Stimulated activated naive CD8-positive, alpha-beta T cell treated with anti-CD3 and anti-CD28 coated beads, Interleukin-15, amount 100 ng/mL, for 72 hours (primary cell): Measurements from ENCODE around the gene CATSPER2.
A peak's percentile ranks its signal among the peaks of the same experiment; 100 is the strongest.
"Not testable (repeated sequence)": the region's sequence is repeated elsewhere in the genome, so short reads cannot be mapped to it uniquely, and the experiment has no call there.

Experiments
- ATAC-seq: fragments of 150-1000 bp; cut with Tn5 transposase; 2 replicates; pipeline ENCODE4 v1.10.0; 2021; ENCODE audit warnings: mild to moderate bottlenecking, moderate library complexity
- DNase-seq, 2 donors: peaks; one replicate each; pipeline ENCODE4 v3.0.0; 2021 to 2022
- H3K27ac Mint-ChIP-seq, 2 donors: one replicate each; pipeline ENCODE4 v1.8.0; 2022; ENCODE audit warnings: mild to moderate bottlenecking in 2 of 2, mixed read lengths in 2 of 2, moderate library complexity in 2 of 2
- H3K27me3 Mint-ChIP-seq: one replicate; pipeline ENCODE4 v1.8.0; 2022; ENCODE audit warnings: mixed read lengths
- H3K4me1 Mint-ChIP-seq: one replicate; pipeline ENCODE4 v1.8.0; 2022; ENCODE audit warnings: mild to moderate bottlenecking, mixed read lengths
- H3K4me3 Mint-ChIP-seq, 2 donors: one replicate each; pipeline ENCODE4 v1.8.0; 2022; ENCODE audit warnings: mild to moderate bottlenecking in 2 of 2, mixed read lengths in 2 of 2, moderate library complexity in 1 of 2
- H3K9me3 Mint-ChIP-seq, 2 donors: one replicate each; pipeline ENCODE4 v1.8.0; 2022; ENCODE audit warnings: mixed read lengths in 2 of 2

Gene CATSPER2

GRCh38 chr15:43618700-43619099 is 29.9 kb downstream of the CATSPER2 start, which contains the start of gene STRC:
STRC (minus strand) TSS chr15:43618800; CDS start chr15:43618722, 78 bp downstream.
- H3K27ac Mint-ChIP-seq, H3K9me3 Mint-ChIP-seq, DNase-seq, H3K4me3 Mint-ChIP-seq, H3K4me1 Mint-ChIP-seq, ATAC-seq: not testable (repeated sequence)
- H3K27me3 Mint-ChIP-seq, result peaks cover 17% of the 10 kb centered on the region

- H3K4me3 Mint-ChIP-seq, H3K4me1 Mint-ChIP-seq, H3K9me3 Mint-ChIP-seq, ATAC-seq, DNase-seq, H3K27ac Mint-ChIP-seq: not testable (repeated sequence)
- H3K27me3 Mint-ChIP-seq, result peaks cover 17% of the 10 kb centered on the region
Measured at GRCh38 chr15:43617750-43618149, 30.9 kb downstream of the CATSPER2 start.

GRCh38 chr15:43602233-43602632 is 46.4 kb downstream of the CATSPER2 start:
- not testable (repeated sequence) for DNase-seq, H3K9me3 Mint-ChIP-seq, ATAC-seq, H3K4me1 Mint-ChIP-seq, H3K27ac Mint-ChIP-seq, H3K4me3 Mint-ChIP-seq
- peaks cover 33% of the 10 kb centered on the region for H3K27me3 Mint-ChIP-seq

DNA sequence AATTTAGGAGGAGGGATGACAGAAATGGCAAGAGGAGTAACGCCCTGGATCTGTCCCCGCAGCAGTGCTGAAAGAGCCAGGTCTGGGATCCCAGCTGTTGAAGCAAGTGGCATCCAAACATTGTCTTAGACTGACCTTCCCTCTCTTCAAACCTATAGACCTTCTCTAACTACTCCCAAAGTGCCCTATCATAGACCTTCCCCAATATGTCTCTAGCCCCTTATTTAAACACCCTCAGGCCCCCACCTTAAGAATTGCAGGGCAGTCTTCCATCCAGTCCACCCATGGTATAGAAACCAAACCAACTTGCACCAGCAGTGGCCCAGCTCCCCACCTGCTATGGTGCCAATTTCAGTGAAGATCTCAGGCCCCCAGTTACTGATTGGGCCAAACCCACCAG is 48.4 kb downstream of the CATSPER2 start:
- not testable (repeated sequence) for H3K4me1 Mint-ChIP-seq, DNase-seq, H3K4me3 Mint-ChIP-seq, H3K9me3 Mint-ChIP-seq, ATAC-seq
- H3K27ac Mint-ChIP-seq, result peak overlapping the region in 1 of 2 donors; percentile 6
- H3K27me3 Mint-ChIP-seq, result peaks cover 40% of the 10 kb centered on the region

- not testable (repeated sequence) for ATAC-seq, DNase-seq, H3K4me3 Mint-ChIP-seq, H3K4me1 Mint-ChIP-seq, H3K9me3 Mint-ChIP-seq, H3K27ac Mint-ChIP-seq
- peaks cover 33% of the 10 kb centered on the region for H3K27me3 Mint-ChIP-seq
Measured at GRCh38 chr15:43599131-43599530, 49.5 kb downstream of the CATSPER2 start.

- H3K27ac Mint-ChIP-seq, DNase-seq, H3K9me3 Mint-ChIP-seq, H3K4me3 Mint-ChIP-seq, H3K4me1 Mint-ChIP-seq: not testable (repeated sequence)
- peaks cover 17% of the 10 kb centered on the region for H3K27me3 Mint-ChIP-seq
- peak; percentile 47 for ATAC-seq
Measured at GRCh38 chr15:43593328-43594190, 55.1 kb downstream of the CATSPER2 start, which contains the start of gene CKMT1B. CKMT1B (plus strand) TSS chr15:43594027; CDS start chr15:43594219, 192 bp downstream.

DNA sequence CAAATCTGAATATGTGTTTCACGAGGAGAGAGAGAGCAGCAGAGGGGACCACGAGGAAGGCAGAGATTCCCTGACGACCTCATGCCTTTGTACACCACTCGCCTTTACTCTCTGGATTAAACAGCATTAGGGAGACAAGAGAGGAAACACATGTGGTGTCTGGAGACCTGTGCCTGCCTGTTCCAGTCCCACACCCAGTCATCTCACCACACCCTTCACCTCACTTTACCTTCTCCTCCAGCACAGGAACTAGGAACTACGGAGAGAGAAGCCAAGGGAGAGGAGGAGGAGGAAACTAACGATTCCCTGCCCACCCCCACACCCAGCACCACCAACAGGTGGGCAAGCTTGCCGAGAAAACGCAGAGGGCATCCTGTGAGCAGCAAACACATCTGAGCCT is 55.8 kb downstream of the CATSPER2 start:
- not testable (repeated sequence) for ATAC-seq, H3K4me1 Mint-ChIP-seq, H3K4me3 Mint-ChIP-seq, DNase-seq, H3K27ac Mint-ChIP-seq, H3K9me3 Mint-ChIP-seq
- H3K27me3 Mint-ChIP-seq, result peaks cover 13% of the 10 kb centered on the region

GRCh38 chr15:43589778-43590466 is 58.7 kb downstream of the CATSPER2 start, which contains the start of gene PPIP5K1:
PPIP5K1 (minus strand) TSS chr15:43590208; CDS start chr15:43584504, 5,704 bp downstream.
- not testable (repeated sequence) for H3K9me3 Mint-ChIP-seq, DNase-seq

More at GRCh38 chr15:43589778-43590466, 58.7 kb downstream of the CATSPER2 start, which contains the start of gene PPIP5K1:
- peak; percentile 98 for ATAC-seq
- not testable (repeated sequence) for H3K27ac Mint-ChIP-seq, H3K4me1 Mint-ChIP-seq, H3K27me3 Mint-ChIP-seq, H3K4me3 Mint-ChIP-seq
